HG03469 (cell line): Measurements from ENCODE around the gene SMYD4.
"Not testable (repeated sequence)": the region's sequence is repeated elsewhere in the genome, so short reads cannot be mapped to it uniquely, and the experiment has no call there.

ENCODE experiments used
- ATAC-seq: cut with Tn5 transposase; IDR thresholded peaks from one replicate; pipeline ENCODE4 v1.9.1; 2021; ENCODE audit warnings: mild to moderate bottlenecking, moderate library complexity, moderate number of reproducible peaks; ENCODE audit not compliant: unreplicated experiment

Gene SMYD4

DNA sequence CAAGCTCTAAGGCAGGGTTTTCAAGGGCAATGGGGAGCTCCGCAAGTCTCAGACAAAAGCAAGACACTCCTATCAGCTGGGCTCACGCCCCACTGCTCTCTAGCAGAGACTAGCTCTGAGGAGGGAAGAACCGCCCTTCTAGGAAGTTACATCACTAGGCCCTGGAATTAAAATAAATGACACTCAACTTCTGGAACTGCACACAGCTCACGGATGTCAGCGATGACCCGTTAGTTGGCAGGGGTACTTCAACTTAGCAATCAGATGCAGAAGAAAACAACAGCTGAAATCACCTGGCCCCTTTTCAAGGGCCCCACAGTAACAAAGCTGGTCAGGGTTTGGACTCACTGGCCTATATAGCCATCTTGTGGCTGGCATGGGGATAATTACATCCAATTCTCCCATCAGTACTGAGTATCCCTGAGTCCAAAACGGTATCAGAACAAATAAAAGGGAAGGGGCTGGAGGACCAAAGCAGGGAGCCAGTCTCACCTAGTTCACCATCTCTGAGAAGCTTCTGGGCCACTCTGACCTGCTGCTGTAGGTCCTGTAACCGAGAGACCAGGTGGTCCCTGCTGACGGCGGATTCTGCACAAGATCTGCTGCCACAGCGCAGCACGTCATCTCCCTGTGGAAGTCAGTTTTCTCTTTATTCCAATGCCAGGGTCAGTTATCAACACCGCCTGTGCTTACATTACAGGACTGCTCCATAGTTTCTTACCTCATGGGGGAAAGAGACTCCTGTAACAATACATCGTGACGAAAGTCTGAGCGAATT lies 45.7 kb downstream of the SMYD4 start:
- ATAC-seq = no peak

DNA sequence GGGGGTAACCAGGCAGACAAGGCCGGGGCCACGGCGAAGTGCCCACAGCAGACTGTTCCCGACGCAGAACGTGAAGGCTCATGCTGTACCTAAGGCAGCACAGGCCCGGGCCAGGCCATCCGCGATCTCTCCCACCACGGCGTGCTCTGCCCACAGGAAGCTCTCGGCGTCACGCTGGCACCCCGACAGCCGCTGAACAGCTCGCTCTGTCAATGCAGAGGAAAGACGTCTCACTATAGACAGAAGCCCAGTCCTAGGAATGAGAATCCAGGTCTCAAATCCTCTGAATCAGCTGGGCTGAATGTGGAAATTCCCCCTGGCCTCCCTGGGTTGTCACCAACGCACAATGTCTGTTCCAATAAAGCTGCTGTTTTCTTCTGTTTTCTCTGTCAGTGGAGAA lies 46.4 kb downstream of the SMYD4 start:
- no peak for ATAC-seq

DNA sequence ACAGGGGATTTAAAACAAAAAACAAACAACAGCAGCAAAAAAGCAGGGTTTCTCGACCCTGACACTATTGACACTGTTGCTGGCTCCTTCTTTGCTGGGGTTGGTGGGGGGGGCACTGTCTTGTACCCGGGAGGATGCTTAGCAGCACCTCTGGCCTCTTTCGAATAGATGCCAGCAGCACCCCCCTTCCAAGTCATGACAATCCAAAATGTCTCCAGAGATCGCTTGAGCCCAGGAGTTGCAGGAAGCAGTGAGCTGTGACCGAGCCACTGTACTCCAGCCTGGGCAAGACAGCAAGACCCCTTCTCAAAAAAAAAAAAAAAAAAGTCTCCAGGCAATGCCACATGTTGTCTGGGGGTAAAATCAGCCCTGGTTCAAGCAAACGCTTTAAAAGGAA lies 47.5 kb downstream of the SMYD4 start:
- no peak for ATAC-seq

DNA sequence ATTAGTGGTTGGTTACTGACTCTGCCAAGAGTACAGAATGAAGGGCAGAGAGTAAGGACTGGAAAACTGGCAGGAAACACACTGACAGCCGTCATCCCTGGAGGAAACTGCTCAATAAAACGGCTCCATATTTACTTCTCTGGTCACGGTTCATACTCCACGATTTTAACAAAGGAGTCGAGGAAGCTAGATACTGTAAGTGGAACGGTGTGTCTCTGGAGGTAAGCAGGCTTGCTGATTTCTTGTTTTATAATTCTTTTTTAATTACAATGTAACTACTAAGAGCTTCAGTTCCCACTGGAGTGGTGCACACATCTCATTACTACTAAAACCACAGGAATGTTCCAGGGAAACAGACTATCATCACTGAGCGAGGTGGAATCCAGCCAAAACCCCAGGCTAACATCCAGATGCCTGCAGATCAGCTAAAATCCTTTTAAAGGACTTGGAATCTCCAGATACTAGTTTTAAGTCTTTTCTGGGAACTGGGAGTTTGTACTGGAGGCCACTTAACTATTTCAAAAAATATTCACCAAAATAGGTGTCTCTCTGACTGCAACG lies 50.1 kb downstream of the SMYD4 start:
- ATAC-seq = no peak

DNA sequence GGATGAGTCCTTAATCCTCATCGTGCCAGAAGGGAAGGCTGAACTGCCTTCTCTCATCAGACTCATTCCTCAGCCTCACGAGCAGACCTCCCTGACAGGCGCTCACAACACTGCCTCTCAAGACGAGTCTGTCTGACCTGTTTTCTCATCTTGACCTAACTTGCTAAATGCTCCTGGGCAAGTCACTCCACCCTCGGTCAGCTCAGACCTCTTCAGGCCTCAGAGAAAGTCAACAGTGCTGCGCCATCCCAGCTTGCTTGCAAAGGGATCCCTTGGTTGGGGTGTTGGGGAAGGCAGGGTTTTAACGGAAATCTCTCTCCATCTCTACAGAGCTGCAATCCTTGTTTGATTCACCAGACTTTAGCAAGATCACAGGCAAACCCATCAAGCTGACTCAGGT lies 52.8 kb downstream of the SMYD4 start:
- no peak for ATAC-seq

DNA sequence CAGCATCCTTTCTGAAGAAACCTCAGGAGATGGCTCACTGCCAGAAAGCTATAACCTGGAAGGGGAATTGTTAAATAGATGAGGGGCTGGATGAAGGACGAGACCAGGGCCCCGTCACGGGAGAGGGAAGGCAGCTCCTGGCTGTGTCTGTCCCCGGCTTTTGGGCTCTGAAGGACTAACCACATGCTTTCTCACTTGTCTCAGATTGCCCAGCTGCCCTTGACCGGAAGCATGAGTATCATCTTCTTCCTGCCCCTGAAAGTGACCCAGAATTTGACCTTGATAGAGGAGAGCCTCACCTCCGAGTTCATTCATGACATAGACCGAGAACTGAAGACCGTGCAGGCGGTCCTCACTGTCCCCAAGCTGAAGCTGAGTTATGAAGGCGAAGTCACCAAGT lies 53.4 kb downstream of the SMYD4 start:
- no peak for ATAC-seq

DNA sequence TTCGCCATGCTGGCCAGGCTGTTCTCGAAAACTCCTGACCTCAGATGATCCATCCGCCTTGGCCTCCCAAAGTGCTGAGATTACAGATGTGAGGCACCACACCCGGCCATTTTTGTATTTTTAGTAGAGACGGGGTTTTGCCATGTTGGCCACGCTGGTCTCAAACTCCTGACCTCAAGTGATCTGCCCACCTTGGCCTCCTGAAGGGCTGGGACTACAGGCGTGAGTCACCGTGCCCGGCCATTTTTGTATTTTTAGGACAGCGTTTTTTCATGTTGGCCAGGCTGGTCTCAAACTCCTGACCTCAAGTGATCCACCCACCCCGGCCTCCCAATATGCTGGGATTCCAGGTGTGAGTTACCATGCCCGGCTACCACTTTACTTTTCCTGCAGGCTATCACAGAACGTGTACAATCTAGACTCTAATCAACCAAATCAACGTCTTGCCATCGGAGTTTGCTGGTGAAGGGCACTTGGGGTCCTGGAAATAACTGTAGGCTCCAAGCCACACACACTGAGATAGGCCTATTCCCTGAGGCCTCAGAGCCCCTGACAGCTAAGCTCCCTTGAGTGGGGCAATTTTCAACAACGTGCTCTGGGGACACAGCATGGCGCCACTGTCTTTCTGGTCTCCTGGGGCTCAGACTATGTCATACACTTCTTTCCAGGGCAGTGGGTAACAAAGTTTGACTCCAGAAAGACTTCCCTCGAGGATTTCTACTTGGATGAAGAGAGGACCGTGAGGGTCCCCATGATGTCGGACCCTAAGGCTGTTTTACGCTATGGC lies 55.1 kb downstream of the SMYD4 start:
- ATAC-seq = no peak

DNA sequence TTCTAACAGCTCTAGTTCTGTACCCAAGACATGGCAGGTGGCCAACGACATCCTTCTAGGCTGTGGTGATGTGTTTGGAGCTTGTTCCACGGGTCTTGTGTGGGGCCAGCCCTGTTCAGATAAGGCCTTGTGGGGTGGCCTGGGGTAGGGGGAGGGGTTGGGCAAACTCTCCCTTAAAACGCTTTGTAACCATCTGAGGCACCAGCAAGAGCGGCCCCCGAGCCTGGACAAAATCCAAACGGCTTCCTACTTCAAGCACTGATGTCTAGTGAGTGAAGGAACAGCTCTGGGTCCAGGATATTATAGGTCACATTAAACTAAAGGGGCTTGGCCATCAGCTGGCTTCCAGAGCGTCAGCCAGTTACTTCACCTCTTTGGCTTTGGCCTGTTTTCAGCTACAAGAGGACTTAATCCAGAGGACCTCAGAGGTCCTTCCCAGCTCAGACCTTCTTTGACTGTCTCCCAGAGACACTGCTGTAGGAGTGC lies 56.0 kb downstream of the SMYD4 start:
- no peak for ATAC-seq

DNA sequence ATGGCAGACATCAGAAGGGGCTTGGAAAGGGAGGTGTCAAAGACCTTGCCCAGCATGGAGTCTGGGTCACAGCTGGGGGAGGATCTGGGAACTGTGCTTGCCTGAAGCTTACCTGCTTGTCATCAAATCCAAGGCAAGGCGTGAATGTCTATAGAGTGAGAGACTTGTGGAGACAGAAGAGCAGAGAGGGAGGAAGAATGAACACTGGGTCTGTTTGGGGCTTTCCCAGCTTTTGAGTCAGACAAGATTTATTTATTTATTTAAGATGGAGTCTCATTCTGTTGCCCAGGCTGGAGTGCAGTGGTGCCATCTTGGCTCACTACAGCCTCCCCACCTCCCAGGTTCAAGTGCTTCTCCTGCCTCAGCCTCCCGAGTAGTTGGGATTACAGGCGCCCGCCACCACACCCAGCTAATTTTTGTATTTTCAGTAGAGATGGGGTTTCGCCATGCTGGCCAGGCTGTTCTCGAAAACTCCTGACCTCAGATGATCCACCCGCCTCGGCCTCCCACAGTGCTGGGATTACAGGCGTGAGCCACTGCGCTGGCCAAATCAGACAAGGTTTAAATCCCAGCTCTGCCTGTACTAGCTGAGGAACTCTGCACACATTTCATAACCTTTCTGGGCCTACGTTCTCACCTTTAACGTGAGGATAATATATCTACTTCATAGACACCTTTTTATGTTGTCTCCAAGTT lies 56.6 kb downstream of the SMYD4 start:
- not testable (repeated sequence) for ATAC-seq

DNA sequence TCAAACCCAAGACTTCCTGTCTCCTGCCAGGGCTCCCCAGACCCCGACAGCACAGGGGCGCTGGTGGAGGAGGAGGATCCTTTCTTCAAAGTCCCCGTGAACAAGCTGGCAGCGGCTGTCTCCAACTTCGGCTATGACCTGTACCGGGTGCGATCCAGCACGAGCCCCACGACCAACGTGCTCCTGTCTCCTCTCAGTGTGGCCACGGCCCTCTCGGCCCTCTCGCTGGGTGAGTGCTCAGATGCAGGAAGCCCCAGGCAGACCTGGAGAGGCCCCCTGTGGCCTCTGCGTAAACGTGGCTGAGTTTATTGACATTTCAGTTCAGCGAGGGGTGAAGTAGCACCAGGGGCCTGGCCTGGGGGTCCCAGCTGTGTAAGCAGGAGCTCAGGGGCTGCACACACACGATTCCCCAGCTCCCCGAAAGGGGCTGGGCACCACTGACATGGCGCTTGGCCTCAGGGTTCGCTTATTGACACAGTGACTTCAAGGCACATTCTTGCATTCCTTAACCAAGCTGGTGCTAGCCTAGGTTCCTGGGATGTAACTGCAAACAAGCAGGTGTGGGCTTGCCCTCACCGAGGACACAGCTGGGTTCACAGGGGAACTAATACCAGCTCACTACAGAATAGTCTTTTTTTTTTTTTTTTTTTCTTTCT lies 59.8 kb downstream of the SMYD4 start:
- no peak for ATAC-seq

DNA sequence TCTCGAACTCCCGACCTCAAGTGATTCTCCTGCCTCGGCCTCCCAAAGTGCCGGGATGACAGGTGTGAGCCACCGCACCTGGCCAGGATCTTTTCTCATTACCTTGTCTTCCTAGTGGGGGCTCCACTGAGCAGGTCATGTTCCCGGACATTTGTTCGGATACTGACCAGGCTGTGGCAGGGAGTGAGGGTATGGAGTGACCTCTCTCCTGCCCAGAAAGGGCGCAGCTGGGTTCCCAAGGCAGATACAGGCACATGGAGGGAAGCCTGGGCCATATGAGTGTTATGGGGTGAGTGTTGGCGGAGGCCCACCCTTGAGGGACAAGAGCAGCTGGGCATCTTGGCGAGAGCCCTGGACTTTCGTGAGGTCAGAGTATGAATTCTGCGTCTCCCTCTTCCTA lies 62.3 kb downstream of the SMYD4 start:
- ATAC-seq = no peak

DNA sequence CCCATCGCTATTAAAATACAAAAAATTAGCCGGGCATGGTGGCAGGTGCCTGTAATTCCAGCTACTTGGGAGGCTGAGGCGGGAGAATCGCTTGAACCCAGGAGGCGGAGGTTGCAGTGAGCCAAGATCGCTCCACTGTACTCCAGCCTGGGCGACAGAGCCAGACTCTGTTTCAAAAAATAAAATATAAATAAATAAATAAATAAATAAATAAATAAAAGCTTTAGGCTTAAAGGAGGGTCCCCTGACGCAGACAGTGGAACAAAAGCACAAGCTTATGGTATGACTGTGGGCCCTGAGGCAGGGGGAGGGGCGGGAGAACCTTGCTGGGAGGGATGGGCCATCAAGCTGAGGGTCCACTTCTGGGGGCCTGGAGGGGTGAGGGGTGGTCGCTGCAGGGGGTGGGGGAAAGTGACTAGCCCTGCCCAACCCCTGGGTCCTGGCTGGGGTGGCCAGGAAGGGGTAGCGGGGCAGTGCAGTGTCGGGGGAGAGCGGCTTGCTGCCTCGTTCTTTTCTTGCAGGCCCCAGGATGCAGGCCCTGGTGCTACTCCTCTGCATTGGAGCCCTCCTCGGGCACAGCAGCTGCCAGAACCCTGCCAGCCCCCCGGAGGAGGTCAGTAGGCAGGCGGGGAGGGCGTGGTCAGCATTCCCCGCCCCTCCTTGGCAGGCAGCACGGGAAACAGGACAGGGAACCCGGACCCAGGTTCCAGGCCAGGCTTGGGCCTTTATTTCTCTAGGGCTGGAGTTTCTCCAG lies 63.1 kb downstream of the SMYD4 start:
- ATAC-seq = no peak

DNA sequence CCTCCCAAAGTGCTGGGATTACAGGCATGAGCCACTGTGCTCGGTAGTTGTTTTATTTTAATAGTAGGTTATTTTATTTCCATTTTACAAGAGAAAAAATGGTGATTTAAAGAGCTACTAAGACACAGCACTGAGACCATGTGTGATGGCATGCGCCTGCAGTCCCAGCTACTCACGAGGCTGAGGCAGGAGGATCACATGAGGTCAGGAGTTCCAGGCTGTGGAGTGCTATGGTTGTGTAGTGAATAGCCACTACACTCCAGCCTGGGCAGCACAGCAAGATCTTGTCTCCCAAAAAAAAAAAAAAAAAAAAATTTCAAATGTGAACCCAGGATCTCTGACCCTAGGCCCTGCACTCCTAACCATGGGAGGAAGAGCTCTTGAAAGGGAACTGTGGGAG lies 64.1 kb downstream of the SMYD4 start:
- ATAC-seq = no peak

DNA sequence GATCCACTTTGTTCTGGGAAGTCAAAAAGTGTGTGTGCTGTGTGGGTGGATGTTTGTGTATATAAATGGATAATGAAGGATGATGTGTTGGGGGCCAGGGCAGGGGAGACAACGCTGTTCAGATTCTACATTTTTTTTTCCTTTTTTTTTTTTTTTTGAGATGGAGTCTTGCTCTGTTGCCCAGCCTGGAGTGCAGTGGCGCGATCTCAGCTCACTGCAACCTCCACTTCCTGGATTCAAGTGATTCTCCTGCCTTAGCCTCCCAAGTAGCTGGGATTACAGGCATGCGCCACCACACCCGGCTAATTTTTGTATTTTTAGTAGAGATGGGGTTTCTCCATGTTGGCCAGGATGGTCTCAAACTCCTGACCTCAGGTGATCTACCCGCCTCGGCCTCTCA lies 65.0 kb downstream of the SMYD4 start:
- not testable (repeated sequence) for ATAC-seq

DNA sequence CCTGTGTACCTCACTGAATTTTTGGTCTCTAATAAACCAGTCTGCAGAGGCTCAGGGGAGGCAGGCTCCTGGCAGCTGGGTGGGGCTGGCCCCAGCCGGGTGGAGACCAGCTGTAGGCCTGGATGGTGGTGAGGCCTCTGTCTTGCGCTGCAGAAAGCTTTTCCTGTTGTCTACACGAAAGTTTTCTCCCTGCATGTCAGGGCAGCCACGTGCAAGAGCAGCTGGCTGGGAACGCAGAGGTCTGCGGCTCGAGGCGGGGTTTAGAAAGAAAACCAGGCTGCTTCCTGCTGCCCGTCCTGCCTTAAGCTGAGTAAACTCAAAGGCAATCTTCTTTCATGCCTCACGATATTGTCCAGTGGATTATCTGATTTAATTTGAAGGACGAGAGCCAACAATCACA lies 65.4 kb downstream of the SMYD4 start:
- no peak for ATAC-seq

DNA sequence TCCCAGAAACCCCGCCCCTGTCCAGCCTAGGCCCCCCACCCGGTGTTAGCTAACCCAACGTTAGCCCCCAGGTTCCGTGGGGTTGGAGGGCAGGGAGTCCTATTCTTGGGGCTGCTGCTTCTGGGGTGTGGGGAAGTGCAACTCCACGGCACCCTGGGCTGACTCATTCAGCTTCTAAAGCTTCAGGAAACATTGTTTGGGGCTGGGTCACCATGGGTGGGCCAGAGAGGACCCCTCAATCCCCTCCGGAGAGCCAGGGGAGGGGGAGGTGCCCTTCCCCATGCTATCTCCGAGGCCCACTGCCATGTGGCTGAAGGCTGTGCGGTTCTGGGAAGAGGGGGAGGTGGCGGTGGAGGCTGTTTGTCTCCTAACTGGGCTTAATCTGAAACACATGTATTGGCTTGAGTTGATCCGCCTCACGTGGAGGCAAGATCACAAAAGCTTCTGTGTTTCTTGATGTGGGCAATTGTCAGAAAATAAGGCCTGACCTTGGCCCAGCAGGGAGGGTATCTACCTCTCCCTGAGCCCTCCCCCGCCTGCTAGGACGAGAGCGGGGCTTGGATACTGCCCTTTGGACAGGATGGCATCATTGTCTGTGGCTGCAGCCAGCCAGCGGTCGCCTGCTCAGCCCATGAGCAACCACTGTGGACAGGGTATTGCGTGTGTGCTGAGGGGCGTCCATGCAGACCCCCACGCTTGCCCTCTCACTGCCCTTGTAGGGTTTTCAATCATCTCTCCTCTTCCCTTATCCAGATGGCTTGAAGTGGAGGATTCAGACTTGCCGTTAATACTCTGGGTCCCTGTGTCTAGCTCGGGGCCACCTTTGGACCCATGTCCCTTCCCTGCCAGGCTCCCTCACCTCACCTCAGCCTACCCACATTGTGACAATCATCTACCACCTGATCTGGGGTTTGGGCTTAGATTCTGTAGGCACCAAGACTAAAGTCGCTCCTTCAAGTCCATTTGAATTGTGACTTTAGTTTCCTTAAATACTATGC lies 66.5 kb downstream of the SMYD4 start:
- ATAC-seq = no peak

DNA sequence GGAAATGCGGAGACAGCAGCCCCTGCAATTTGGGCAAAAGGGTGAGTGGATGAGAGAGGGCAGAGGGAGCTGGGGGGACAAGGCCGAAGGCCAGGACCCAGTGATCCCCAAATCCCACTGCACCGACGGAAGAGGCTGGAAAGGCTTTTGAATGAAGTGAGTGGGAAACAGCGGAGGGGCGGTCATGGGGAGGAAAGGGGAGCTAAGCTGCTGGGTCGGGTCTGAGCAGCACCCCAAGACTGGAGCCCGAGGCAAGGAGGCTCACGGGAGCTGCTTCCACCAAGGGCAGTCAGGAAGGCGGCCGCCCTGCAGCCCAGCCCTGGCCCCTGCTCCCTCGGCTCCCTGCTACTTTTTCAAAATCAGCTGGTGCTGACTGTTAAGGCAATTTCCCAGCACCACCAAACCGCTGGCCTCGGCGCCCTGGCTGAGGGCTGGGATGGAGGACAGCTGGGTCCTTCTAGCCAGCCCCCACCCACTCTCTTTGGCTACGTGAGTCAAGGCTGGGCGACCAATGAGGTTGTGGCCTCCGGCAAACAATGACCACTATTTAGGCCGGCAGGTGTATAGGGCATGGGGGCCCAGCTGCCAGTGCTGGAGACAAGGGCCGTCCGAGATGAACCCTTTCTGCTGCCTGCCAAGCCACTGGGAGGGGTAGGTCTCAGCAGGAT lies 67.3 kb downstream of the SMYD4 start:
- no peak for ATAC-seq

DNA sequence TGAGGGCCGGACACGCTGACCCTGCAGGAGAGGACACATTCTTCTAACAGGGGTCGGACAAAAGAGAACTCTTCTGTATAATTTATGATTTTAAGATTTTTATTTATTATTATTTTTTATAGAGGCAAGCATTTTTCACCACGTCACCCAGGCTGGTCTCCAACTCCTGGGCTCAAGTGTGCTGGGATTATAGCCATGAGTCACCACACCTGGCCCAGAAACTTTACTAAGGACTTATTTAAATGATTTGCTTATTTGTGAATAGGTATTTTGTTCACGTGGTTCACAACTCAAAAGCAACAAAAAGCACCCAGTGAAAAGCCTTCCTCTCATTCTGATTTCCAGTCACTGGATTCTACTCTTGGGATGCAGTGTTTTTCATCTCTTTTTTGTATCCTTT lies 70.2 kb downstream of the SMYD4 start:
- ATAC-seq = no peak
